GM12864 (cell line): ENCODE measurements around the gene TCERG1L.

Experiments
- DNase-seq: peaks from one replicate; pipeline ENCODE4 v3.0.0-alpha.2; 2011; ENCODE audit warnings: low read depth
- H3K4me3 ChIP-seq: 2 replicates; pipeline ENCODE4 v1.5.1; 2011; ENCODE audit warnings: mild to moderate bottlenecking, low read depth, low read length, control low read depth
- CTCF ChIP-seq: IDR thresholded peaks from 2 replicates; pipeline ENCODE4 v1.5.1; 2011; ENCODE audit warnings: low read depth, mild to moderate bottlenecking, moderate library complexity, low read length, control low read depth, inconsistent platforms; ENCODE audit errors: missing control alignments

The TCERG1L gene

GRCh38 chr10:131123496-131123895 is 188.0 kb downstream of the TCERG1L start:
- H3K4me3 ChIP-seq = no peak overlapping the region
- no peak for DNase-seq
- TF ChIP-seq CTCF = no peak

- DNase-seq = no peak
- TF ChIP-seq CTCF = no peak
- no peak overlapping the region for H3K4me3 ChIP-seq
Observed at GRCh38 chr10:131121511-131122035, 189.9 kb downstream of the TCERG1L start.

GRCh38 chr10:131119626-131120355 is 191.7 kb downstream of the TCERG1L start:
- H3K4me3 ChIP-seq = no peak overlapping the region
- no peak for TF ChIP-seq CTCF
- DNase-seq = no peak

GRCh38 chr10:131117416-131118212 is 193.9 kb downstream of the TCERG1L start:
- TF ChIP-seq CTCF = no peak
- DNase-seq = no peak
- H3K4me3 ChIP-seq = no peak overlapping the region

- no peak for DNase-seq
- TF ChIP-seq CTCF = no peak
- no peak overlapping the region for H3K4me3 ChIP-seq
Observed at GRCh38 chr10:131116991-131117375, 194.5 kb downstream of the TCERG1L start.

- no peak overlapping the region for H3K4me3 ChIP-seq
- DNase-seq = no peak
- no peak for TF ChIP-seq CTCF
Observed at GRCh38 chr10:131116216-131116990, 195.1 kb downstream of the TCERG1L start.
